HepG2 (cell line): ENCODE results near the gene ZG16. TPM values are rescaled to one million over a fixed set of nuclear protein-coding genes. Genes with fewer than 3 reads are reported as not detected.

Experiments
- BRCA1 ChIP-seq: sonication (generic); formaldehyde crosslinking; IDR thresholded peaks from 2 replicates; pipeline ENCODE4 v1.4.0; 2020; ENCODE audit warnings: missing genetic modification reagents
- CCAR2 ChIP-seq: fragments of 200-400 bp; formaldehyde crosslinking; optimal IDR thresholded peaks from 2 replicates; pipeline ENCODE3; 2018; ENCODE audit warnings: low read depth, mild to moderate bottlenecking, low read length, moderate library complexity
- GTF2F1 ChIP-seq: fragments of 150-350 bp; IDR thresholded peaks from 2 replicates; pipeline ENCODE4 v1.6.1; 2014; ENCODE audit warnings: low read length
- HIVEP1 ChIP-seq: sonication (generic); formaldehyde crosslinking; IDR thresholded peaks from 2 replicates; pipeline ENCODE4 v1.4.0; 2020; ENCODE audit warnings: mild to moderate bottlenecking, missing genetic modification reagents
- HNF1A ChIP-seq, 2 experiments: sonication (generic) in 1 of 2; formaldehyde crosslinking in 1 of 2; IDR thresholded peaks; 2 replicates each; pipeline versions ENCODE4 v1.4.0 to v1.6.1; 2016 to 2020; ENCODE audit warnings: borderline replicate concordance in 1 of 2, low read depth in 1 of 2, mild to moderate bottlenecking in 1 of 2, missing genetic modification reagents in 1 of 2
- KDM3A ChIP-seq: IDR thresholded peaks from 2 replicates; pipeline ENCODE4 v1.6.1; 2018; ENCODE audit warnings: low read depth, missing compliant biosample characterization
- MED13 ChIP-seq: sonication (generic); formaldehyde crosslinking; IDR thresholded peaks from 2 replicates; pipeline ENCODE4 v1.5.0; 2020; ENCODE audit warnings: missing genetic modification reagents
- NBN ChIP-seq: fragments of 450-650 bp; conservative IDR thresholded peaks from 2 replicates; pipeline ENCODE4 v1.6.1; 2017
- NR1H2 ChIP-seq: sonication (generic); formaldehyde crosslinking; IDR thresholded peaks from 2 replicates; pipeline ENCODE4 v1.8.1; 2022; ENCODE audit warnings: low read depth, missing genetic modification reagents, borderline replicate concordance
- PAWR ChIP-seq: sonication (generic); formaldehyde crosslinking; IDR thresholded peaks from 2 replicates; pipeline ENCODE4 v1.4.0; 2020; ENCODE audit warnings: missing genetic modification reagents, mild to moderate bottlenecking, borderline replicate concordance
- TBX2 ChIP-seq: sonication (generic); formaldehyde crosslinking; IDR thresholded peaks from 2 replicates; pipeline ENCODE4 v1.5.0; 2020; ENCODE audit warnings: missing genetic modification reagents, mild to moderate bottlenecking, borderline replicate concordance
- THAP11 ChIP-seq: IDR thresholded peaks from 2 replicates; pipeline ENCODE4 v1.6.1; 2016; ENCODE audit warnings: missing biosample characterization, missing genetic modification reagents
- YEATS2 ChIP-seq: sonication (generic); formaldehyde crosslinking; IDR thresholded peaks from 2 replicates; pipeline ENCODE4 v1.4.0; 2020; ENCODE audit warnings: missing genetic modification reagents, borderline replicate concordance
- ZBTB10 ChIP-seq: sonication (generic); formaldehyde crosslinking; IDR thresholded peaks from 2 replicates; pipeline ENCODE4 v1.4.0; 2020; ENCODE audit warnings: missing genetic modification reagents, borderline replicate concordance
- ZKSCAN1 ChIP-seq: fragments of 150-350 bp; IDR thresholded peaks from 2 replicates; pipeline ENCODE4 v1.6.1; 2014; ENCODE audit warnings: low read length
- ZNF30 ChIP-seq: sonication (generic); formaldehyde crosslinking; IDR thresholded peaks from 2 replicates; pipeline ENCODE4 v1.5.0; 2020; ENCODE audit warnings: mild to moderate bottlenecking, missing genetic modification reagents
- ZNF329 ChIP-seq: sonication (generic); formaldehyde crosslinking; IDR thresholded peaks from 2 replicates; pipeline ENCODE4 v1.9.0; 2021; ENCODE audit warnings: low read depth, mild to moderate bottlenecking, missing genetic modification reagents
- ZNF331 ChIP-seq: sonication (generic); formaldehyde crosslinking; IDR thresholded peaks from 2 replicates; pipeline ENCODE4 v1.4.0; 2020; ENCODE audit warnings: missing genetic modification reagents
- ZNF550 ChIP-seq: sonication (generic); formaldehyde crosslinking; IDR thresholded peaks from 2 replicates; pipeline ENCODE4 v1.4.0; 2020; ENCODE audit warnings: mild to moderate bottlenecking, missing genetic modification reagents, borderline replicate concordance
- ZNF800 ChIP-seq: sonication (generic); formaldehyde crosslinking; IDR thresholded peaks from 2 replicates; pipeline ENCODE4 v1.4.0; 2020; ENCODE audit warnings: missing genetic modification reagents
- ZSCAN9 ChIP-seq: IDR thresholded peaks from 2 replicates; pipeline ENCODE4 v1.6.1; 2016; ENCODE audit warnings: borderline replicate concordance
- polyA plus RNA-seq, 8 experiments: library from polyadenylated mRNA; depleted of rRNA in 3 of 8; stranded (reverse) in 7 of 8; unstranded in 1 of 8; fragments of >200 nt; fragmentation: Illumina TruSeq in 4 of 8; extraction: Trizol in 4 of 8; gene quantifications; 2 replicates each; pipeline versions ENCODE4 v1.2.1 to v1.2.3, GENCODE V29; 2011 to 2016; ENCODE audit warnings: low read depth in 4 of 8, missing spikeins in 1 of 8, mixed read lengths in 1 of 8; ENCODE audit not compliant: insufficient read depth in 1 of 8
- total RNA-seq, 5 experiments: library from RNA; depleted of rRNA; stranded (reverse); fragments of >200 nt; fragmentation: Illumina TruSeq; extraction: Trizol; gene quantifications; 2 replicates each; pipeline ENCODE4 v1.2.3, GENCODE V29; 2016; ENCODE audit warnings: low read depth in 1 of 5

ZG16 gene
- total and polyA plus RNA-seq, 2 of the 13 experiments (the other 11 are each of a cell fraction or from before 2014, with no cell fraction given) = 0.04 to 0.07 TPM

GRCh38 chr16:29790183-29790948 is 12.3 kb downstream of the ZG16 start, which contains the start of gene KIF22 (continued):
- peak; percentile 56; the same call in 1 of the 2 replicates for TF ChIP-seq ZBTB10 (CRISPR knock-in tag)
- TF ChIP-seq GTF2F1 = 0 out of 2 replicates have a peak, but pooled peaks have one; percentile 20
- TF ChIP-seq ZNF800 = peak; percentile 92
- no peak for TF ChIP-seq ZKSCAN1
- peak; percentile 86; the same call in 1 of the 2 replicates for TF ChIP-seq ZNF331 (CRISPR knock-in tag)
- TF ChIP-seq ZNF30 (CRISPR knock-in tag) = peak; percentile 64; the same call in 1 of the 2 replicates
- peak; percentile 93 for TF ChIP-seq THAP11
- TF ChIP-seq PAWR = peak; percentile 87; the same call in 1 of the 2 replicates
- TF ChIP-seq KDM3A (CRISPR knock-in tag) = peak; percentile 70; the same call in 1 of the 2 replicates
- no peak for TF ChIP-seq ZNF329 (CRISPR knock-in tag)
- no peak for TF ChIP-seq HNF1A (IDR thresholded peaks at IDR 0.05; ENCODE audit: low read depth)
- peak; percentile 60 for TF ChIP-seq HNF1A (CRISPR knock-in tag; IDR thresholded peaks at IDR 0.05; ENCODE audit: borderline replicate concordance)
- TF ChIP-seq TBX2 (CRISPR knock-in tag) = peak; percentile 93
- peak; percentile 86; the same call in 1 of the 2 replicates for TF ChIP-seq ZSCAN9
- no peak; the same call in 1 of the 2 replicates for TF ChIP-seq NR1H2
- peak; percentile 91 for TF ChIP-seq MED13
- no peak for TF ChIP-seq CCAR2
- TF ChIP-seq YEATS2 (CRISPR knock-in tag) = peak; percentile 94
- TF ChIP-seq NBN = no peak
- TF ChIP-seq ZNF550 (CRISPR knock-in tag) = 0 out of 2 replicates have a peak, but pooled peaks have one; percentile 72
- no peak; the same call in 1 of the 2 replicates for TF ChIP-seq BRCA1 (CRISPR knock-in tag)
- peak; percentile 64; the same call in 1 of the 2 replicates for TF ChIP-seq HIVEP1
